ENCODE measurements around the gene TRUB1.

Gene TRUB1

DNA sequence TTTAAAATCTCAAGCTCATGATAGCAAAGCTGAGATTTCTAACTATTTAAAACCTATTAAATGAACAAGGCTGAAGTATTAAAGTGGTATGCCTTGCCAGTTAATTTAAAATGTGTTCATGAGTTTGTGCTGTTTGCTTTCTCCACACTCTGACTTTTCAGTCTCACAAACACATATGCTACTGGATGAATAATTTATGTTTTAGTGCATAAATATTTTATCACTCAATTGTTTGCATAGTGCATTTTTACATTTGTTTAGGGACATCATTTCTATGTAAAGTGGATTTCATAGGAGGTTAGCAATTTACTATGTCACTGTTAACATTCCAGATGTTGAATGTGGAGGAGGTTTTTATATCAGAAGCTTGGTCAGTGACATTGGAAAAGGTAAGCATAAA, 36.0 kb downstream of the TRUB1 start:
- no peak for FAIRE-seq
- DNase-seq (ENCODE audit: insufficient read length, low spot score) = no peak

GRCh38 chr10:114974625-114975024, 36.6 kb downstream of the TRUB1 start:
- FAIRE-seq (no peak), DNase-seq (ENCODE audit: insufficient read length, low spot score) (no peak)

- FAIRE-seq = no peak
Observed at GRCh38 chr10:114975091-114975490, 37.1 kb downstream of the TRUB1 start.

DNA sequence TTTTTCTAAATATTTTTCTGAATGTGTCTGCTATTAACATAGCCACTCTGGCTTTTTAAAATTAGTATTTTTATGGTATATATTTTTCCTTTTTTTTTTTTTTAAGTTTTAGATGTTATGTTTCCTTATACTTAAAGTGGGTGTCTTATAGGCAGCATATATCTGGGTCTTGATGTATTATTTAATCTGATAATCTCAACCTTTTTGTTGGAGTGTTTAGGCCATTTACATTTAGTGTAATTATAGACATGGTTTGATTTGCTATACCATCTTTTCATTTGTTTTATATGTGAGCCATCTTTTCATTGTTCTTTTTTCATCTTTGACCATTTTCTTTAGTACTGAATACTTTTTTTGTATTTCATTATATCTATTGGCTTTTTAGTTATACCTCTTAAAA, 45.0 kb downstream of the TRUB1 start:
- no peak for FAIRE-seq
- DNase-seq (ENCODE audit: insufficient read length, low spot score) = no peak

More at GRCh38 chr10:114975091-114975490, 37.1 kb downstream of the TRUB1 start:
- DNase-seq (ENCODE audit: insufficient read length, low spot score) = no peak

GRCh38 chr10:114987995-114988394, 50.0 kb downstream of the TRUB1 start:
- FAIRE-seq (no peak), DNase-seq (ENCODE audit: insufficient read length, low spot score) (no peak)

DNA sequence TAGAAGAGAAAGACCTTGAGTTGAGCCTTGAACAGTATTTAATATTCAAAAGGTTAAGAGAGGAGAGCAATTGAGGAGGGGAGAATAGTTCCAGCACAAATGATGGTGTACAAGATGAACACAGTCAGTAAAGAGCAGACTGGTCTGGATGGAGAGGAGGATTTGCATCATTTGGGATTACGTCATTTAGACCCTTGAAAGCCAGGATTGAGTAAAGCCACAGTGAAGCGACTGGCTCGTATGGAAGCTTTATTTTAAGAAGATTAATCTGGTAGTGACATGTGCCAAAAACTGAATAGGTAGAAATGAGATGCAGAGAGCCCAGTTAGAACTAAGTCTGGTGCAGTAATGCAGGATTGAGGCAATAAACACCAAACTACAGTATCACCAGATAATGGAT, 52.6 kb downstream of the TRUB1 start:
- DNase-seq (ENCODE audit: insufficient read length, low spot score) (no peak), FAIRE-seq (no peak)

GRCh38 chr10:114990991-114991390, 53.0 kb downstream of the TRUB1 start:
- no peak for DNase-seq (ENCODE audit: insufficient read length, low spot score)
- no peak for FAIRE-seq

GRCh38 chr10:114992189-114992775, 54.3 kb downstream of the TRUB1 start:
- FAIRE-seq (no peak), DNase-seq (ENCODE audit: insufficient read length, low spot score) (no peak)

GRCh38 chr10:114995468-114996247, 57.7 kb downstream of the TRUB1 start:
- no peak for DNase-seq (ENCODE audit: insufficient read length, low spot score)
- no peak for FAIRE-seq

- no peak for FAIRE-seq
- DNase-seq (ENCODE audit: insufficient read length, low spot score) = peak; percentile 3
Observed at GRCh38 chr10:114996542-114996941, 58.5 kb downstream of the TRUB1 start.

GRCh38 chr10:114998993-114999392, 61.0 kb downstream of the TRUB1 start:
- no peak for DNase-seq (ENCODE audit: insufficient read length, low spot score)
- no peak for FAIRE-seq

DNA sequence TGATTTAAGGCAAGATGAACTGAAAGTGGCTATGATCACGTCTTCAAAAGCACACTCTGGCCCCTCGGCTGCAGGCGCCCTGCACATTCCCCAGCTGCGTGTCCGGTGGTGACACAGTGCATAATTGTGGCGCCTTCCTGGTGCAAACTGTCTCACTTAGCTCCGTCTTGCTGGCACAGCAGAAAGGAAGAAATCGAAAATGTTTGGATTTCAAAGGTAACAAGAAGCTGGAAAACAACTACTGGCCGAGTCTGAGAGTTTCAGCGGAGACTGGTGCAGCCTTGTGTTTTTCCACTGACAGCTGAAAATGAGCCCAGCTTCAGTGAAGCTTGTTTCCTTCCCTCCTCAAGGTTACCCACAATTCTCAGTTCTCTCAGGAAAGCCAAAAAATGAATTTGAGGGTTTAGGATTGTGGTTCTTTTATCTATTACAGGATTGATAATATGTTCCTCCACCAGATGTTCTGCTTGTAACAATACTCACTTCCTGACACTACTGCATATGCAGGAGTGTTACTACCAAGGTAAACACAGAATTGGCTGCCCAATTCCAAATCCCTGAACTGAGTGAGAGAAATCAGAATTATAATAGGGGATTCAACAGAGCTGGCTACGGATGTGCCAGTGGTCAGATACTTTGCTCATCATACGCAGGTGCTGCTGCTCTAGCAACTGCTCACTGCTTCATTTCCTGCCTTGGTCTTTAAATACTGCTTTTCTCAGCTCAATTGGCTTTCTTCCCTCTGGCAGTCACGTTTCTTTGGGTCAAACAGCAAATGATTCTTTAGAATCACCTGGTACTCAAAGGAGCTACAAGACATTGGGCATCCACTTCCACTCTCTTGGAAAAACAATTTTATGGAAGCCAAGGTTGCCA, 63.7 kb downstream of the TRUB1 start:
- FAIRE-seq = no peak
- no peak for DNase-seq (ENCODE audit: insufficient read length, low spot score)

DNA sequence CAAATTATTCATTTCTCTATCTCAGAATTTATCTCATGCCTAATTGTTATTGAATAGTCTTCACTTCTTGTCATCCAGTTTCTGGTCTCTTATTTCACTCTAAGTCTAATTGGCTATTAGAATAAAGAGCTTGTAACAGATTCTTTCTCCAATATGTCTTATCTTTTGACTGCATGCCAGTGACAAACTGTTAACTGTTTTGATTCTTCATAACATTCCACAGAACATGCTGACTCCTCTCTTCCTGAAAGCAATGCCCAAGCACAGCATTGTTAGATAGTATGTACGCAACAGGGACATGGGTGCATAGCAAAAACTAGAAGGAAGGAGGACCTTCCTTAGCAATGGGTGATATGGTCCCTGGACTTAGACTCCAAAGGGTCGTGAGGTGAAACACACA, 65.4 kb downstream of the TRUB1 start:
- FAIRE-seq (no peak), DNase-seq (ENCODE audit: insufficient read length, low spot score) (no peak)

- DNase-seq (ENCODE audit: insufficient read length, low spot score) (no peak), FAIRE-seq (no peak)
Observed at GRCh38 chr10:115004236-115004862, 66.4 kb downstream of the TRUB1 start.

DNA sequence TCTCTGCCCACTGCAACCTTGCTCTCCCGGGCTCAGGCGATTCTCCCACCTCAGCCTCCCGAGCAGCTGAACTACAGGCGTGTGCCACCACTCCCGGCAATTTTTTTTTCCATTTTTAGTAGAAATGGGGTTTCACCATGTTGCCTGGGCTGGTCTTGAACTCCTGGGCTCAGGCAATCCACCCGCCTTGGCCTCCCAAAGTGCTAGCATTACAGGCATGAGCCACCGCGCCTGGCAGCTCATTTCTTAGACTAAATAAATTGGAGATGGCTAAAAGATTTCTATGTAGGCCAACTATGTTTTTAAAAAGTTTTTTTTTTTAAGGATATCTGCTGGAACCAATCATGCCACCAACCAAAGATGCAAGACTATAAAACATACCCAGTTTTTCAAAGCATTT, 67.8 kb downstream of the TRUB1 start:
- DNase-seq (ENCODE audit: insufficient read length, low spot score) (no peak), FAIRE-seq (no peak)

GRCh38 chr10:115018185-115018931, 80.4 kb downstream of the TRUB1 start:
- FAIRE-seq (no peak), DNase-seq (ENCODE audit: insufficient read length, low spot score) (no peak)

- DNase-seq (ENCODE audit: insufficient read length, low spot score) = no peak
- FAIRE-seq = no peak
Observed at GRCh38 chr10:115020449-115020848, 82.5 kb downstream of the TRUB1 start.

- FAIRE-seq (no peak), DNase-seq (ENCODE audit: insufficient read length, low spot score) (no peak)
Observed at GRCh38 chr10:115022733-115023132, 84.7 kb downstream of the TRUB1 start.

DNA sequence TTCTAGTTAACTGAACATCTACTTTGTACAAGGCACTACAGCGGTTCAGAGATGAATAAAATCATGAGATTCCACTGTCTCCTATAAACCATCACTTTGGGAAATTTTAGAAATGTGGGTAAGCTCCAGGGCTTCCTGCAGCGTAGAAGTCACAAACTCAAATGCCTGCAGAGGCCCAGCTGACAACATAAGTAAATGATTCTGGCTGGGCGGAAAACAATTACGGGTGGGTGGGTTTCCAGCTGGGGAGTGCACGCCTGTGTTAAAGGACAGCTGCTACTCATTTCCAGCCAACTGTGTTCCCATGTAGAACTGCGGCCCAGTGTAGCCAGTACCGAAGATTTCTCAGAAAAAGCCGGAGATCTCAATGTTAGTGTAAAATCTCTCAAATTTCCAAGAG, 85.7 kb downstream of the TRUB1 start:
- DNase-seq (ENCODE audit: insufficient read length, low spot score) (no peak), FAIRE-seq (no peak)

DNA sequence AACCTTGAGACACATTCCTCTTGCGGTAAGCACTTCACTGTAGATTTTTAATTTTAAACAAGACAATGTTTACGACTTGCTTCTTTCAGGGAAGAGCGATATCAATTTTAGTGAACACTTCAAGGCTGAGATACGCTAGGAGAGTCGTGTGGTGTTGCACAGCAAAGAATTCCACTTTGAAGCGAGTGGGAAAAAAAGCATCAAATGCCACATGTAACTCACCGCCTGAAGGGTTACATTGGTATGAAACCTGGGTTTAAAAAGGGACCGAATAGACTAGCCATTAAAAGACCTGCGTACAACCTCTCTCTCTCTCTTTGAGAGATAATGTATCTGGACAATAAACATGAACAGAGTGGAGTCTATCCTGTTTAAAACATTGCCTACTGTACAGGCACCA, 86.4 kb downstream of the TRUB1 start:
- DNase-seq (ENCODE audit: insufficient read length, low spot score) (no peak), FAIRE-seq (no peak)
